GM12865 (cell line): ENCODE results near the gene TEX11.

ENCODE experiments used
- DNase-seq: peaks from one replicate; pipeline ENCODE4 v3.0.0; 2010; ENCODE audit warnings: low read depth
- H3K4me3 ChIP-seq: 2 replicates; pipeline ENCODE4 v1.5.1; 2011; ENCODE audit warnings: mild to moderate bottlenecking, low read depth, low read length, control low read depth
- TF ChIP-seq, protein P1 (sequence below): IDR thresholded peaks from 2 replicates; pipeline ENCODE4 v1.5.1; 2011; ENCODE audit warnings: low read length, control low read depth, low read depth, inconsistent platforms; ENCODE audit not compliant: insufficient read depth; ENCODE audit errors: missing control alignments

Gene TEX11

DNA sequence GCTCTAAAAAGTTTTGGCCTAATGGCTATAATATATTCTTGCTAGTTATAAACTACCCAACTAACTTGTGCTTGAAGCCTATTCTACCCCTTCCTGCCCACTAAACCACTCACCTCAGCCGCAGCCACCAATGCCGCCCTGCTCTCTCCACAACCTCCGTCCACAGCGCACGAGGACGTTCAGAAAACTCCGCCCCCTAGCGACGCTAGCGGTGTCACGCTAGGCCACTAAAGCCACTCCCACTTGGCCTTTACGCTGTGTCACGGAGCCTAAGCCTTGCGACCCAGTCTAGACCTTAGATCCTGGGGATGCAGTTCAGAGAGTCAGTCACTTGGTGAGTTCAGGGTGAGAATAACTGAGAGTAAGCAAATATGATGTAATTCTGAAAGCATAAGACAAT, at the start of gene TEX11:
Gene TEX11 (minus strand): TSS at position 171 of the 400 bp plus-strand sequence. CDS start 922 bp downstream, outside the sequence.
- TF ChIP-seq, protein P1, sequence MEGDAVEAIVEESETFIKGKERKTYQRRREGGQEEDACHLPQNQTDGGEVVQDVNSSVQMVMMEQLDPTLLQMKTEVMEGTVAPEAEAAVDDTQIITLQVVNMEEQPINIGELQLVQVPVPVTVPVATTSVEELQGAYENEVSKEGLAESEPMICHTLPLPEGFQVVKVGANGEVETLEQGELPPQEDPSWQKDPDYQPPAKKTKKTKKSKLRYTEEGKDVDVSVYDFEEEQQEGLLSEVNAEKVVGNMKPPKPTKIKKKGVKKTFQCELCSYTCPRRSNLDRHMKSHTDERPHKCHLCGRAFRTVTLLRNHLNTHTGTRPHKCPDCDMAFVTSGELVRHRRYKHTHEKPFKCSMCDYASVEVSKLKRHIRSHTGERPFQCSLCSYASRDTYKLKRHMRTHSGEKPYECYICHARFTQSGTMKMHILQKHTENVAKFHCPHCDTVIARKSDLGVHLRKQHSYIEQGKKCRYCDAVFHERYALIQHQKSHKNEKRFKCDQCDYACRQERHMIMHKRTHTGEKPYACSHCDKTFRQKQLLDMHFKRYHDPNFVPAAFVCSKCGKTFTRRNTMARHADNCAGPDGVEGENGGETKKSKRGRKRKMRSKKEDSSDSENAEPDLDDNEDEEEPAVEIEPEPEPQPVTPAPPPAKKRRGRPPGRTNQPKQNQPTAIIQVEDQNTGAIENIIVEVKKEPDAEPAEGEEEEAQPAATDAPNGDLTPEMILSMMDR, result no peak
- H3K4me3 ChIP-seq, result no peak within 1 kb of the TSS
- no peak for DNase-seq

DNA sequence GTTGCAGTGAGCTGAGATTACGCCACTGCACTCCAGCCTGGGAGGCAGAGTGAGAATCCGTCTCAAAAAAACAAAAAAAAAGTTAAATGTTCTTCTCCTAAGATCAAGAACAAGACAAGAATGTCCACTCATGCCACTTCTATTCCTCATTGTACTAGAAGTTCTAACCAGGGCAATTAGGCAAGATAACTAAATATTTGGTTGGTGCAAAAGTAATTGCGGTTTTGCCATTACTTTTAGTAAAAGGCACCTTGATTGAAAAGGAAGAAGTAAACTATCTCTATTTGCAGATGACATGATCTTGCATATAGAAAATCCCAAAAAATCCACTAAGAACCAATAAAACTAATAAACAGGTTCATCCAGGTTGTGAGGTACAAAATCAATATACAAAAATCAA, 46.4 kb upstream of the TEX11 start:
- TF ChIP-seq, protein P1, result no peak
- no peak for DNase-seq
- H3K4me3 ChIP-seq, result no peak overlapping the region

DNA sequence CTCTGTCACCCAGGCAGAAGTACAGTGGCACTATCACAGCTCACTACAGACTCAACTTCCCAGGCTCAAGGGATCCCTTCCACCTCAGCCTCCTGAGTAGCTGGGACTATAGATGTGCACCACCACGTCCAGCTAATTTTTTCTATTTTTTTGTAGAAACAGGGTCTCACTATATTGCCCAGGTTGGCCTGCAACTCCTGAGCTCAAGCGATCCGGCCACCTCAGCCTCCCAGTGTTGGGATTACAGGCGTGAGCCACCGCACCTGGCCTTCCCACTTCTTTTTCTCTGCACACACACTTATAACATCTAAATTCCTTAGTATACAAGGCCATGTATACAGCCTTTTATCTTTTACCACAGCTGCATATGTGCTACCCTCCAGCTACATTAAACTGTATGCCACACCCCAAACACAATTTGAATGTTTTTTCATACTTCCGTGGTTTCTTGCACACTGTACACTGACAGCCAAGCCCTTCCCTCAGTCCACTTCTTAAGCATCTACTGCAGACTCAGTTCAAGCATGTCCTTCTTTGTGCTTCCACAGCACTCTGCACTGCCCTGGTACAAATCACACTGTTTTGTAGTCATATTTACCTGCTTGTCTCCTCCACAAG, 15.9 kb upstream of the TEX11 start:
- no peak overlapping the region for H3K4me3 ChIP-seq
- TF ChIP-seq, protein P1, result no peak
- DNase-seq, result no peak

DNA sequence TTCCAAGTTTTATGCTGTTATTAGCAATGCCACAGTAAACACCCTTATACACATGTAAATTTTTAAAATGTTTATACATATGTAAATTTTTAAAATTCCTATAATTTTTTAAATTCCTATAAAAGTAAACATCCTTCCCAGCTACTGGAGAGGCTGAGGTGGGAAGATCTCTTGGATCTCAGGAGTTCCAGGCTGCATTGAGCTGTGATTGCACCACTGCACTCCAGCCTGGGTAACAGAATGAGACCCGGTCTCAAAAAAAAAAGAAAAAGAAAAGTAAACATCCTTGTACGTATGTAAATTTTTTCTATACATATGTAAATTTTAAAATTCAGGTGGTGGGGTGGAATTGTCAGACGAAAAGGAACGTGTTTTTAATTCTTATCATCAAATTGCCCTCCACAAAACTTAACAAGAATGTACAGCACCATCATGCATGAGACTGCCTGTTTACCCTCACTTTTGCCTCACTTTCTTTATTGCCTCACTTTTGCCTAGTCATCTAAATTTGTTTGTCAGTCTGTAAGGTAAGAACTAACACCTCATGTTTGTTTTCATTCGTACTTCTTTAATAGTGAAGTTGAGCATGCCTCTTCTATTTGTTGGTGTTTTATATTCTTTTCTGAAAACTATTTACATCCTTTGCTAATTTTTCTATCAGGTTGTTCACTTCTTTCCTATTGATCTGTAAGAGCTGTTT, 14.4 kb upstream of the TEX11 start:
- no peak overlapping the region for H3K4me3 ChIP-seq
- DNase-seq, result no peak
- TF ChIP-seq, protein P1, result no peak

DNA sequence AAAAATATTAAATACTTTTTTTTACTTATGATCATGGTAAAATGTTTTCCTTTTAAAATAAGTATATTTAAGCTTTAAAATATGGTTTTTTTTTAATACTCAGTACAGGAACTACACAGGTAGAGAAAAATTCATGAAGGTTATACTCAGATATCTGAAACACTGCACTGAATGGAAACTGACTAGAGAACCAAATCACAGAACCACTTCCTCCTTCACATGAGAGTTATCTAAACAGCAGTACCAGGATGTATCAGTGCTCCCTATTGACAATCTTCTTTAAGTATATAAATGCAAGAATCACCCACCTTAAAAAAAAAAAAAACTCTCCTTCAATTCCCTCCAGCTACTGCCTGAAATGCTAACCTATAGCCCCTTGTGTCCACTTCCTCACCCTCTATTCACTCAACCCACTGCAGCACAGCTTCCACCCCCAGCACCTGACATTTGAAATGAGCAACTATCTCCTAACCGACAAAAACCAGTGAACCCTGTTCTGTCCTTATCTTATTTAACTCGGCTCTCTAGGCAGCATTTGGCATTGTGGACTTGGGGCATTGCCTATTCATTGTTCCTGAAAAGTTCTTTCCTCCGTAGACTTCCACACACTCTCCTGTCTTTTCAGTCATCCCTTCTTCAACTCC, 13.3 kb upstream of the TEX11 start:
- no peak for DNase-seq
- TF ChIP-seq, protein P1, result no peak
- H3K4me3 ChIP-seq, result no peak overlapping the region

DNA sequence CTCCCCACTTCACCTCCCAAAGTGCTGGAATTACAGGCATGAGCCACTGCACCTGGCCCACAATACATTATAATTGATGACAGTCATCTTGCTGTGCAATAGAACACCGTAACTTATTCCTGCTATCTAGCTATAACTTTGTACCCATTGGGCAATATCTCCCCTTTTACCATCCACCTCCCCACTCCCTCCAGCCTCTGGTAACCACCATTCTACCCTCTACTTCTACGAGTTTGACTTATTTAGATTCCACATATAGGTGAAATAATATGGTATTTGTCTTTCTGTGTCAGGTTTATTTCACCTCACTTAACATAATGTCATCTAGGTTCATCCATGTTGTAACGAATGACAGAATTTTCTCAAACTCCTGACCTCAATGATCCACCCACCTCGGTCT, 8.2 kb upstream of the TEX11 start:
- TF ChIP-seq, protein P1, result no peak
- no peak for DNase-seq
- no peak overlapping the region for H3K4me3 ChIP-seq
